HEK293T (cell line): ENCODE measurements around the gene DNAAF5.

Experiments used
- BHLHE40 ChIP-seq: fragments of 450-650 bp; IDR thresholded peaks from 2 replicates; pipeline ENCODE4 v1.6.1; 2016; ENCODE audit warnings: mild to moderate bottlenecking, moderate library complexity, borderline replicate concordance
- CTBP1 ChIP-seq: fragments of 450-650 bp; IDR thresholded peaks from 2 replicates; pipeline ENCODE4 v1.6.1; 2016; ENCODE audit warnings: borderline replicate concordance
- SP1 ChIP-seq: fragments of 450-650 bp; IDR thresholded peaks from 2 replicates; pipeline ENCODE4 v1.6.1; 2017
- TARDBP ChIP-seq: fragments of 450-650 bp; IDR thresholded peaks from 2 replicates; pipeline ENCODE4 v1.6.1; 2016
- TF ChIP-seq, protein P1 (sequence below): fragments of 450-650 bp; IDR thresholded peaks from 2 replicates; pipeline ENCODE4 v1.6.1; 2016

DNA sequence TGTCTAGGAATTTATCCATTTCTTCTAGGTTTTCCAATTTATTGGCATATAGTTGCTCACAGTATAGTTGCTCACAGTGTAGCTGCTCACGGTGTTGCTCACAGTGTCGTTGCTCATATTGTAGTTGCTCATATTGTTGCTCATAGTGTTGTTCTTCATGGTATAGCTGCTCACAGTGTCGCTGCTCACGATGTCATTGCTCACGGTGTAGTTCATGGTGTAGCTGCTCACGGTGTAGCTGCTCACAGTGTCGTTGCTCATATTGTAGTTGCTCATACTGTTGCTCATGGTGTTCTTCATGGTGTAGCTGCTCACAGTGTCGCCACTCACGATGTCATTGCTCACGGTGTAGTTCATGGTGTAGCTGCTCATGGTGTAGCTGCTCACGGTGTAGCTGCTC, 8.3 kb downstream of the DNAAF5 start:
- TF ChIP-seq SP1 = no peak
- no peak for TF ChIP-seq BHLHE40
- TF ChIP-seq, protein P1, sequence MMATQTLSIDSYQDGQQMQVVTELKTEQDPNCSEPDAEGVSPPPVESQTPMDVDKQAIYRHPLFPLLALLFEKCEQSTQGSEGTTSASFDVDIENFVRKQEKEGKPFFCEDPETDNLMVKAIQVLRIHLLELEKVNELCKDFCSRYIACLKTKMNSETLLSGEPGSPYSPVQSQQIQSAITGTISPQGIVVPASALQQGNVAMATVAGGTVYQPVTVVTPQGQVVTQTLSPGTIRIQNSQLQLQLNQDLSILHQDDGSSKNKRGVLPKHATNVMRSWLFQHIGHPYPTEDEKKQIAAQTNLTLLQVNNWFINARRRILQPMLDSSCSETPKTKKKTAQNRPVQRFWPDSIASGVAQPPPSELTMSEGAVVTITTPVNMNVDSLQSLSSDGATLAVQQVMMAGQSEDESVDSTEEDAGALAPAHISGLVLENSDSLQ = no peak
- TF ChIP-seq CTBP1 = no peak
- no peak for TF ChIP-seq TARDBP
